ENCODE results near the gene RBM10.

DNA sequence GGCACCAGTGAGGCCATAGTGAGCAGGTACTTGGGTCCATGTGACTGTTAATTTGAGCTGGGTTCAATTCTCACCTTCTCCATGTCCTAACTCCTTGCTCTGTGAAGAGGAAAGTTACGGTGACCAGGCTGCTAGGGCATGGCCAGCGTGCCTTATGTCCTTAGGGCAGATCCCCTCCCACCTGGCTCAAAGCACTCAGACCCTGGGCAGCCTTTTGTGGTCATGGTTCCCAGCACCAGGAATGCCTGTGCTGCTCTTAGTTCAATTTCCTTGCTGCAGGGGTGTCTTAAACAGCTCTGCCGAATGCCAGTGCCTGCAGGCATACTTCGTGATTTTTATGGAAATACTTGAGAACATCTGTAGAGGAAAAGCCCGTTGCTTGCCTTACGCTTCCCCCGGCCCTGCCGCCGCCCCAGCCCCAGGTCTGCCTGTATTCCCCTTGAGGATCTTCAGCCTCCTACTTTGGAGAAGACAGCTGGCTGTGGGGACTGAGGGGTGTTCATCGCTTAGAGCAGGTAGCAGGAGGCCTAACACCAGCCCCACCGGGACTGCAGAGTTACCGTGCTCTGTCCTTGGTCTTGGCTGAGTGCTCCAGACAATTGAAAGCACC, 70.4 kb downstream of the RBM10 start:
- TF ChIP-seq, protein P1, sequence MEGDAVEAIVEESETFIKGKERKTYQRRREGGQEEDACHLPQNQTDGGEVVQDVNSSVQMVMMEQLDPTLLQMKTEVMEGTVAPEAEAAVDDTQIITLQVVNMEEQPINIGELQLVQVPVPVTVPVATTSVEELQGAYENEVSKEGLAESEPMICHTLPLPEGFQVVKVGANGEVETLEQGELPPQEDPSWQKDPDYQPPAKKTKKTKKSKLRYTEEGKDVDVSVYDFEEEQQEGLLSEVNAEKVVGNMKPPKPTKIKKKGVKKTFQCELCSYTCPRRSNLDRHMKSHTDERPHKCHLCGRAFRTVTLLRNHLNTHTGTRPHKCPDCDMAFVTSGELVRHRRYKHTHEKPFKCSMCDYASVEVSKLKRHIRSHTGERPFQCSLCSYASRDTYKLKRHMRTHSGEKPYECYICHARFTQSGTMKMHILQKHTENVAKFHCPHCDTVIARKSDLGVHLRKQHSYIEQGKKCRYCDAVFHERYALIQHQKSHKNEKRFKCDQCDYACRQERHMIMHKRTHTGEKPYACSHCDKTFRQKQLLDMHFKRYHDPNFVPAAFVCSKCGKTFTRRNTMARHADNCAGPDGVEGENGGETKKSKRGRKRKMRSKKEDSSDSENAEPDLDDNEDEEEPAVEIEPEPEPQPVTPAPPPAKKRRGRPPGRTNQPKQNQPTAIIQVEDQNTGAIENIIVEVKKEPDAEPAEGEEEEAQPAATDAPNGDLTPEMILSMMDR (IDR thresholded peaks at IDR 0.05; ENCODE audit: insufficient read depth, low read depth, low read length), result no peak
- no peak for TF ChIP-seq EZH2 (IDR thresholded peaks at IDR 0.05; ENCODE audit: insufficient read depth, low read length)

All from astrocyte (in vitro differentiated cells and primary cell).